GM12872 (cell line): ENCODE data around the gene UNC45A.

Experiments used
- TF ChIP-seq, protein P1 (sequence below): IDR thresholded peaks from 3 replicates; pipeline ENCODE4 v1.5.1; 2011; ENCODE audit warnings: low read depth, mild to moderate bottlenecking, low read length, moderate library complexity; ENCODE audit not compliant: insufficient read depth

The UNC45A gene

DNA sequence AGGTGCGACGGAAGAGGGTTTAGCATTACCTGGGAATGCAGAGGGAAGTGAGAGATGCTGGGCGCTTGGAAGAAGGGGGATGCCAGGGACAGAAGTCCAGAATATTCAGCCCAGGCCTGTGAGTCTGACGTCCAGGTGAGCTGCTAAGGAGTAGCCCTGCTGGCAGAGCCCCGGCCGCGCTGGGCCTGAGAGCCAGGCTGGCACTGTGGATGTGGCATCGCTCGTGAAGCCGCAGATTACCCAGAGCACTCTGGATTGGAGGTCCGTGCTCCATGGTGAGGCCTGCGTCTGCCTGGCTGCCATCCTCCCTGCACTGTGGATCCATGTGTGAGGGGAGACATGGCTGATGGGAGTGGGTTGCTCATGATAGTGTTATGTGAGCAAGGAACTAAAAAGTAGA, 17.5 kb upstream of the UNC45A start:
- TF ChIP-seq, protein P1, sequence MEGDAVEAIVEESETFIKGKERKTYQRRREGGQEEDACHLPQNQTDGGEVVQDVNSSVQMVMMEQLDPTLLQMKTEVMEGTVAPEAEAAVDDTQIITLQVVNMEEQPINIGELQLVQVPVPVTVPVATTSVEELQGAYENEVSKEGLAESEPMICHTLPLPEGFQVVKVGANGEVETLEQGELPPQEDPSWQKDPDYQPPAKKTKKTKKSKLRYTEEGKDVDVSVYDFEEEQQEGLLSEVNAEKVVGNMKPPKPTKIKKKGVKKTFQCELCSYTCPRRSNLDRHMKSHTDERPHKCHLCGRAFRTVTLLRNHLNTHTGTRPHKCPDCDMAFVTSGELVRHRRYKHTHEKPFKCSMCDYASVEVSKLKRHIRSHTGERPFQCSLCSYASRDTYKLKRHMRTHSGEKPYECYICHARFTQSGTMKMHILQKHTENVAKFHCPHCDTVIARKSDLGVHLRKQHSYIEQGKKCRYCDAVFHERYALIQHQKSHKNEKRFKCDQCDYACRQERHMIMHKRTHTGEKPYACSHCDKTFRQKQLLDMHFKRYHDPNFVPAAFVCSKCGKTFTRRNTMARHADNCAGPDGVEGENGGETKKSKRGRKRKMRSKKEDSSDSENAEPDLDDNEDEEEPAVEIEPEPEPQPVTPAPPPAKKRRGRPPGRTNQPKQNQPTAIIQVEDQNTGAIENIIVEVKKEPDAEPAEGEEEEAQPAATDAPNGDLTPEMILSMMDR = no peak

DNA sequence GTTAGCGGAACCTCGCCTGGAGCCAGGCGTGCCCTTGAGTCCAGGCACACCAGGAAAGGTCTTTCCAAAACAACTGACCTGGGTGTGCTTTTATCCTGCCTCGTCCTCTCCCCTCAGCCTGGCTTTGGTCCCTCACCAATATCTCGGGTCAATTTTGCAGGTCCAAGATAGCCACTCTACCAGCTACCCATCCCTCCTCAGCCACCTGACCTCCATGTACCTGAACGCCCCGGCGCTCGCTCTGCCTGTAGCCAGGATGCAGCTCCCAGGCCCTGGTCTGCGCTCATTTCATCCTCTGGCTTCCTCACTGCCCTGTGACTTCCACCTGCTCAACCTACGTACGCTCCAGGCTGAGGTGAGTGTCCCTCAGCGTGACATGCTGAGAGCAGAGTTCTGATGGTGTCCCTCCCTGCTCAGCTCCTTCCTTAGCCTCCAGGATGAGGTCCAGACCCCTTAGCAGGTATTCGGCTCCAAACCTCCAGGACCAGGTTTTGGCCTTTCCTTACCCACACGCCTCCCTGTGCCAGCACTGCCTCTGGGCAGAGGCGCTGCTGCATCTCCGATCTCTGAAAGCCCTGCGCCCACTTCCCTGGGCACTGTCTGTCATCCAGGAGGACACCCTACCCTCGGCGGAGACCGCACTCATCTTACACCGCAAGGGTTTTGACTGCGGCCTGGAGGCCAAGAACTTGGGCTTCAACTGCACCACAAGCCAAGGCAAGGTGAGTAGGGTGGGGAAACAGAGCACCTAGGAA, 16.9 kb upstream of the UNC45A start:
- TF ChIP-seq, protein P1 = no peak

DNA sequence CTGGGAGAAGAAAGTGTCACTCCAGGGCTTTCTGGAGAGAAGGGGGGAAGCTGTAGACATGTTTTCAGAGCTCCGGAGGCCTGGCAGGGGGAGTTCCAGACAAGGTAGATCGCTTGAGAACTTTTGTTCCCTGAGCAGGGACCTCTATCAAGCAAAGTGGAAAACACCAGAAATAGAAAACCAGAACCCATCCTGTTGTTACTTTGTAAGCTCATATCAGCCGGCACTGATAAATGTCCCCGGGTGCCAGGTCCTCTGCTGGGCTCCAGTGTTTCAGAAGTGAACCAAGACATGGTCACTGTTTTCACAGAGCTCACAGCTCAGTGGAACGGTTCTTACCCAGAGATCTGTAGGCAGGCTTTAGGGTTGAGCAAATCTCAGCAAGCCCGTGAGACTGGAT, 16.2 kb upstream of the UNC45A start:
- TF ChIP-seq, protein P1 = no peak

DNA sequence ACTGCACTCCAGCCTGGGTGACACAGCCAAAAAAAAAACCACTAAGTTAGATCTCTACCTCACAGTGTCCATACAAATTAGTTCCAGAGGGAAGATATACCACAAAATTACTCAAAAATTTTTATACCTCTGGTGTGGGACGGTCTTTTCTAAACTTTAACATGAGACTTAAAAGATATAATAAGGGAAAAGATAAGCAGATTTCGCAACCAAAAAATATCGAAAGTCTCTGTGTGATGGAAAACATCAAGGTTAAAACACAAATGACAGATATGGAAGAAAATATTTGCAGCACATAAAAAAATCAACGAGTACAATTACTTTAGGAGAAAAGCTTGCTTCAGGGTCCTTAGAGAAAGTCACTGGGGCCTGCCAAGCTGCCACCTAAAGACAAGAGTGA, 13.2 kb upstream of the UNC45A start:
- TF ChIP-seq, protein P1 = no peak

DNA sequence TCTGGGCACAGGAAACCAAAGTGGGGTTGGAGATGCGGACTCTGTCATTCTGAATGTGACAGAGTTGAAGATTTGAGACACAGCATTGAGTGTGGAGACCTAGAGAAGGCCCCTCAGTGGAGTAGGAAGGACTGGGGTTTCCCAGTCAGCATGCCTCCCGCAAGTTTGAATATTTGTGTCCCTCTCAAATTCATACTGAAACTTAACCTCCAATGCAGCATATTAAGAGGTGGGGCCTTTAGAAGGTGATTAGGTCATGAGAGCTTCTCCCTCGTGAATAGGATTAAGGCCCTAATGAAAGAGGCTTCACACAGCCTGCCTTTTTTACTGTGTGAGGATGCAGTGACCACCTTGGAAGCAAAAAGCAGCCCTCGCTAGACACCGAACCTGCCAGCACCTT, 10.7 kb upstream of the UNC45A start:
- TF ChIP-seq, protein P1 = no peak

DNA sequence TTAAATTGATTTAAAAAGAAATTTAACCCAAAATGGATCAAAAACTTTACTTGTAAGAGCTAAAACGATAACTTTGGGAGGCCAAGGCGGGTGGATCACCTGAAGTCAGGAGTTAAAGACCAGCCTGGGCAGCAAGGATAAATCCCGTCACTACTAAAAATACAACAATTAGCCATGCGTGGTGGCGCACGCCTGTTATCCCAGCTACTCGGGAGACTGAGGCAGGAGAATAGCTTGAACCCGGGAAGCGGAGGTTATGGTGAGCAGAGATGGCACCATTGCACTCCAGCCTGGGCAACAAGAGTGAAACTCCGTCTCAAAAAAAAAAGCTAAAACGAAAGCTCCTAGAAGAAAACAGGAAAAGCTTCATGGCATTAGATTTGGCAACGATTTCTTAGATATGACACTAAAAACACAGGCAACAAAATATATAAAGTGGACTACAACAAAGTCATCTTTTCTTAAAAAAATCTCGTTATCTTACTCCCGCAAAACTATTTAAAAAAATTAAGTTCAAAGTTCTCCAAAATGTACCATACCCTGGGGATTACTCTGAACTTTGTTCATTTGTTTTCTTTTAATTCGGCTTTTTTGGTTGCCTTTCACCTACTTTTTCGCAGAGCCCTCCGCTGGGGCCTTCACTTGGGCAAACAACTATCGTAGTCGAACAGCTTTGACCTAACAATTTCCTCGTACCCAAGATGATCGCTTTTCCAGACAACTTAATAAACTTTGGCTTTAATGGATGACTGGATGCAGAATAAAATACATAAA, 5.7 kb upstream of the UNC45A start:
- TF ChIP-seq, protein P1 = no peak

DNA sequence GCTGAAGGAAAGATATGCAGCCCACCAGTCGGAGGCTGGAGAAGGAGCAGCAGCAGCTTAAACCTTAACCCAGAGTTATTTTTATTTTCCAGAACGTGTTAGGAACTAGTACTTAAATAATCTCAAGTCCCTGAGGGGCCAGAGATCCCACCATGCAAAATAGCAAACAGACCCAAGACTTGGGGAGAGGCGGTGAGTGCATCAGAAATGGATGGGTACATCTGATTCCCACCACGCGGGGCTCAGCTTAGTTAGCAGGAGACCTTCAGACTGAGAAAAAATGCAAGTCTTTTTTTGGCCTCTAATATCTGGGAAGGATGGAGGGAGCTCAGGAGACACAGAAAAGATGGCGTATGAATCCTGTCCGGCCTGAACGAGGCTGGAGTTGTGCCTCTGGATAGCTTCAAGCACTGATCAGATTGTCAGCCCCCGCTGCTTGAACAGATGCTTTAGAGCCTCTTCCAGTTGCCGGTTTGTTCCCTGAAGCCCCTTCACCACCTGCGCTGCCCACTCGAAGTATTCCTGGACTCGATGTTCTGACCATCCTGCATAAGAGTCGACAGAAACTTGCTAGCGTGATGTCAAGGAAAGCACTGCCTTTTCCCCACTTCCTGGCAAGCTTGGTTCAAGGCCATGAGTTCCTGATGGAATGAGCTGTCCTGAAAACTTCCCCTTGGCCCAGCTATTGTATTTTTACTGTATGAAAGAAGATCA, 4.1 kb upstream of the UNC45A start:
- TF ChIP-seq, protein P1 = no peak
